Naive B cell (primary cell): ENCODE results near the gene ZBTB21. TPM values are rescaled to one million over a fixed set of nuclear protein-coding genes. Genes with fewer than 3 reads are reported as not detected.

Source experiments
- ATAC-seq, 2 donors: fragments of 150-1000 bp; cut with Tn5 transposase; 2 replicates each; pipeline ENCODE4 v1.10.0; 2021; ENCODE audit warnings: low read depth in 2 of 2, mild to moderate bottlenecking in 2 of 2, moderate library complexity in 2 of 2
- DNase-seq: peaks from one replicate; pipeline ENCODE4 v3.0.0; 2022
- H3K27ac Mint-ChIP-seq, 6 donors: one replicate each; pipeline ENCODE4 v1.8.0; 2020 to 2022; ENCODE audit warnings: mild to moderate bottlenecking in 6 of 6, mixed read lengths in 6 of 6, moderate library complexity in 5 of 6, inconsistent platforms in 2 of 6
- H3K27me3 Mint-ChIP-seq, 3 donors: one replicate each; pipeline ENCODE4 v1.8.0; 2021 to 2022; ENCODE audit warnings: mixed read lengths in 3 of 3, mild to moderate bottlenecking in 1 of 3
- H3K36me3 Mint-ChIP-seq, 2 donors: one replicate each; pipeline ENCODE4 v1.8.0; 2020 to 2022; ENCODE audit warnings: mixed read lengths in 2 of 2, inconsistent platforms in 1 of 2, mild to moderate bottlenecking in 1 of 2
- H3K4me1 Mint-ChIP-seq, 3 donors: one replicate each; pipeline ENCODE4 v1.8.0; 2020 to 2022; ENCODE audit warnings: mixed read lengths in 3 of 3, inconsistent platforms in 1 of 3, mild to moderate bottlenecking in 1 of 3, moderate library complexity in 1 of 3
- H3K4me3 Mint-ChIP-seq, 8 donors: one replicate each; pipeline ENCODE4 v1.8.0; 2020 to 2022; ENCODE audit warnings: mild to moderate bottlenecking in 8 of 8, mixed read lengths in 8 of 8, moderate library complexity in 8 of 8, inconsistent platforms in 2 of 8
- H3K9me3 Mint-ChIP-seq, 7 donors: one replicate each; pipeline ENCODE4 v1.8.0; 2020 to 2022; ENCODE audit warnings: mixed read lengths in 7 of 7, mild to moderate bottlenecking in 5 of 7, inconsistent platforms in 2 of 7, moderate library complexity in 1 of 7
- polyA plus RNA-seq, 6 donors: library from polyadenylated mRNA; unstranded; fragments of 300-500 nt; fragmentation: Illumina TruSeq; gene quantifications; one replicate each; pipeline ENCODE4 v1.2.3, GENCODE V29; 2021; ENCODE audit warnings: low read depth in 6 of 6

Gene ZBTB21
- polyA plus RNA-seq, 6 donors from 2014 or later = 4.9 to 17.1 (median 13.3) TPM

GRCh38 chr21:42022091-42022430, 11.9 kb upstream of the ZBTB21 start:
- Mint-ChIP-seq H3K27me3 (peaks cover 0 to 16% (median 10%) of the 10 kb centered on the region in 3 donors), H3K27ac (no peak overlapping the region)
- ATAC-seq = no peak

DNA sequence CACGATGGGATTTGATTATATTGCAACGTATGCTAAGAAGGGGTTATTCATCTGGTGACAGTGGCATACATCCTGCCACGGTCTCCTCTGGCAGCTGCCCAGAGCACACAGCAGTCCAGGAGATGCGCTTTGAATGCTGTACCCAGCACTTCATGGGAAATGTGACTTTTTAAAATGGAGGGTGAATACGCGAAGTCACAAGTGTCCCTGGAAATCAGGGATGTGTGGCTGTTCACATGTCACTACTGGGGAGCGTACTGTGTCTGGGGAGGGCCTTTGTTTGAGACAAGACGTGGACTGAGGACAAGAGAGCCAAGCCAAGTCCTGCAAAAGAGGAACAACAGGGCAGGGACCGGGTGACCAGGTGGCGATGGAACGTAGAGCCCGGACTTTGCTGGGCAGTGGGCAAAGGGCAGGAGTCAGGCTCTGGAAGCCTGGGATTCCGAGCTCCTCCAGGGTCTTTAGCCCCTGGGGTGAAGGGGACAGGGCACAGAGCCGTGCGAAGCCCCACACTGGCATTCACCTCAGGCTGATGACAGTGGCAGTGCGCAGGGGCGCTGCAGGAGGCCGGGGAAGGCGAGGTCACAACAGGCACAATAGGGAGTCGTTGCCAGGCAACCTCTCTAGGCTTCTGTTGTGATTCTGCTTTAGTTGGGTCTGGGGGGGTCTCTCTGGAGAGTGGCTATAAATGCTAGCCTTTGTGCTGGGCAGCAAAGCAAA, 11.4 kb upstream of the ZBTB21 start:
- no peak for DNase-seq
- no peak for ATAC-seq
- Mint-ChIP-seq H3K27ac (no peak overlapping the region), H3K27me3 (peaks cover 0 to 11% (median 10%) of the 10 kb centered on the region in 3 donors), H3K4me3 (no peak overlapping the region), H3K4me1 (peaks cover 0 to 11% (median 7%) of the 10 kb centered on the region in 3 donors), H3K9me3 (no peaks in the 10 kb centered on the region), H3K36me3 (no peaks in the 10 kb centered on the region)

More at GRCh38 chr21:42022091-42022430, 11.9 kb upstream of the ZBTB21 start:
- H3K9me3 Mint-ChIP-seq = no peaks in the 10 kb centered on the region
- no peak for DNase-seq
- H3K4me3 Mint-ChIP-seq = no peak overlapping the region
- no peaks in the 10 kb centered on the region for H3K36me3 Mint-ChIP-seq
- H3K4me1 Mint-ChIP-seq = peaks cover 3 to 16% (median 12%) of the 10 kb centered on the region in 3 donors

DNA sequence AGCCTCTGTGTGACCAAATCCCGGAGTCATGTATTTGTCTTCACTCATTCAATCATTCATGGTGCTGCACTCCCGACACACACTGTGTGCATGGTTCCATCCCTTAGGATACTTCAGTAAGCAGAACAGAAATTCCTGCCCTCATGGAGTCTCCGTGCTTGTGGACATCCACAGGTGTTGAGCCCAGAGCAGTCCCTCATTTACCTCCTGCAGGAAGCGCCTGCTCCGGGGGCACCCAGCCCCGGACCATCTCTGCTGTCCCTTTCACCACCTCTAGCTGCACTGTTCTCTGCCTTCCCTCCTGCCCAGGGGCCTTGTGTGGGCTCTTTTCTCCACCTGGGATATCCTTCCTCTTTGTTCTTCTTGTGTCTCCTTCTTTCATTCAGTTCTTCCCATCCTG, 9.5 kb upstream of the ZBTB21 start:
- peak overlapping the region in 2 of 6 donors; percentile 21 to 59 for H3K27ac Mint-ChIP-seq
- peak overlapping the region in 1 of 8 donors; percentile 13 for H3K4me3 Mint-ChIP-seq
- H3K36me3 Mint-ChIP-seq = no peaks in the 10 kb centered on the region
- peaks cover 0 to 3% (median 0%) of the 10 kb centered on the region in 7 donors for H3K9me3 Mint-ChIP-seq
- DNase-seq (no peak), ATAC-seq (no peak)
- H3K4me1 Mint-ChIP-seq = peaks cover 0 to 8% (median 6%) of the 10 kb centered on the region in 3 donors
- peaks cover 0 to 10% (median 8%) of the 10 kb centered on the region in 3 donors for H3K27me3 Mint-ChIP-seq

GRCh38 chr21:42019101-42019605, 9.0 kb upstream of the ZBTB21 start:
- H3K27me3 Mint-ChIP-seq = peaks cover 0 to 10% (median 8%) of the 10 kb centered on the region in 3 donors
- no peak for ATAC-seq
- H3K36me3 Mint-ChIP-seq = no peaks in the 10 kb centered on the region
- no peak for DNase-seq
- H3K4me3 Mint-ChIP-seq = no peak overlapping the region
- H3K9me3 Mint-ChIP-seq = peaks cover 0 to 5% (median 0%) of the 10 kb centered on the region in 7 donors
- peaks cover 0 to 8% (median 6%) of the 10 kb centered on the region in 3 donors for H3K4me1 Mint-ChIP-seq
- H3K27ac Mint-ChIP-seq = no peak overlapping the region

DNA sequence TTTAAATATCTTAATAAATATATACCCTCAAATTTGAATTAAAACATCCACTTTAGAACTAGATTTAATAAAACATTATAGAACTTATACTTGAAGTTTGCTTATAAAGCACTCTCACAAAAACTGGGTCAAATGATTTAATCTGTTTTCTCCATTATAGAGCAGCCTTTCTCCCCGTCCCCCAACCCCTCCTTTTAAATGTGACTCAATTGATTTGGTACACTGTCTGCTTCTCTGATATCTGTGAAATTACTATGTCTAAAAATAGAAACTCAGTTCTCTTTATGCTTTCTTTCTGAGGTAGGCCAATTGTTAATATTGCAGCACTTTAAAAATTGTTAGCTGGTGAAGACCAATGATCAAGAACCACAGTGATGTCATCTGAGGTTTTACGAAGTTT, 6.9 kb upstream of the ZBTB21 start:
- Mint-ChIP-seq H3K36me3 (no peaks in the 10 kb centered on the region), H3K4me3 (no peak overlapping the region), H3K27ac (no peak overlapping the region), H3K4me1 (peaks cover 3 to 8% (median 6%) of the 10 kb centered on the region in 3 donors), H3K27me3 (peaks cover 0 to 10% (median 8%) of the 10 kb centered on the region in 3 donors), H3K9me3 (peaks cover 0 to 5% (median 0%) of the 10 kb centered on the region in 7 donors)
- DNase-seq (no peak), ATAC-seq (no peak)

DNA sequence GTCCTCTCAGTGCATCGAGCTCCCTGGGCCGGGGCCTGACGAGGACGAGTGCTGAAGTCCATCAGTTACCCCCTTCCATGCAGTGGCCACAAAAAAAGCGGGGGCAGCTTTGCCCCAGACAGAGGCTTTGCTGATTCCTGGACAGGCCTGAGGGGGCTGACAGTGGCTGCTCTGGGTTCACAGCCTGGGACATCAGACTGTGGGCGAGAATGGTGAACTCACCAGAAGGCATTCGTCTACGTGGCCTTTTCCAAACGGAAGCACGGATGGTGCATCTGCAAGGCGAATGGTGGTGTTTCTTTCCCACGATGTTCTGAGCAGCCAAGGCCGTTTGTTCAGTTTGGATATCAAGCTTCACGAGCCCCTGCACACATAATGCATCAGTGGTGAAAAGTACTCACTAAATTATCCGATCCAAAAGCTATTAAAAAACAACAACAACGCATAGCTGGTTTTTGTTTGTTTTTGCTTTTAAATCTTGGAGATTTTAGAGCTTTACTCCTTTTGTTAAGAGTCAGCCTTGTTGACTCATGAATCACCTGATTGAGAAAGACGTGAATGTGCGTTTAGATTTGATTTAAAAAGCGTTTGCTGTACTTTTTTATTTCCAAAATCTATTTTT, 6.3 kb upstream of the ZBTB21 start:
- ATAC-seq (no peak), DNase-seq (no peak)
- Mint-ChIP-seq H3K9me3 (peaks cover 0 to 5% (median 0%) of the 10 kb centered on the region in 7 donors), H3K27me3 (peaks cover 0 to 10% (median 8%) of the 10 kb centered on the region in 3 donors), H3K36me3 (no peaks in the 10 kb centered on the region), H3K4me1 (peaks cover 8 to 9% (median 8%) of the 10 kb centered on the region in 3 donors), H3K27ac (no peak overlapping the region), H3K4me3 (no peak overlapping the region)

GRCh38 chr21:42013931-42014330, 3.8 kb upstream of the ZBTB21 start:
- H3K27ac Mint-ChIP-seq = no peak overlapping the region
- no peak for ATAC-seq
- peaks cover 0 to 5% (median 0%) of the 10 kb centered on the region in 3 donors for H3K27me3 Mint-ChIP-seq
- no peak for DNase-seq
- H3K36me3 Mint-ChIP-seq = no peaks in the 10 kb centered on the region
- peaks cover 0 to 5% (median 2%) of the 10 kb centered on the region in 7 donors for H3K9me3 Mint-ChIP-seq
- peaks cover 7 to 15% (median 7%) of the 10 kb centered on the region in 3 donors for H3K4me1 Mint-ChIP-seq
- peak overlapping the region in 1 of 8 donors; percentile 89 for H3K4me3 Mint-ChIP-seq

DNA sequence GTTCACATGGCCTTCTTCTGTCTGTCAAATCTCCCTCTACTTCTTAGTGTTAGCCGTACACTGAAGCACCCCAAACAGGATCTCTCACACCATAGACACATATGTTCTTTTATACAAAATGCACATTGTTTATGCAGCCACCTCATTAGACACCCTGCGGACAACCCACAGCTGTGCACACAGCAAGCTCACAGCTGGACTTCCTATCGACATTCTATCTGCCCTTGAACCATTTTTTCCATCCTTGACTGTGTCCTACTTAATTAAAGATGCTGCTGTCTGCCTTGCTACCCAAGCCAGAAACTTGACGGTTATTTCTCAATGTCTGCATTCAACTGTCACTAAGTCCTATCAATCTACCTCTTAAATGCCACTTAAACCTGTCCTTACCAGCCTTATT, 3.2 kb upstream of the ZBTB21 start:
- ATAC-seq = no peak
- H3K27me3 Mint-ChIP-seq = peaks cover 0 to 5% (median 0%) of the 10 kb centered on the region in 3 donors
- no peak for DNase-seq
- peak overlapping the region in 2 of 6 donors; percentile 21 to 65 for H3K27ac Mint-ChIP-seq
- peak overlapping the region in 1 of 8 donors; percentile 89 for H3K4me3 Mint-ChIP-seq
- H3K9me3 Mint-ChIP-seq = peaks cover 0 to 5% (median 2%) of the 10 kb centered on the region in 7 donors
- H3K36me3 Mint-ChIP-seq = no peaks in the 10 kb centered on the region
- peaks cover 8 to 19% (median 10%) of the 10 kb centered on the region in 3 donors for H3K4me1 Mint-ChIP-seq

GRCh38 chr21:42012763-42013329, 2.7 kb upstream of the ZBTB21 start:
- DNase-seq = no peak
- no peak for ATAC-seq

DNA sequence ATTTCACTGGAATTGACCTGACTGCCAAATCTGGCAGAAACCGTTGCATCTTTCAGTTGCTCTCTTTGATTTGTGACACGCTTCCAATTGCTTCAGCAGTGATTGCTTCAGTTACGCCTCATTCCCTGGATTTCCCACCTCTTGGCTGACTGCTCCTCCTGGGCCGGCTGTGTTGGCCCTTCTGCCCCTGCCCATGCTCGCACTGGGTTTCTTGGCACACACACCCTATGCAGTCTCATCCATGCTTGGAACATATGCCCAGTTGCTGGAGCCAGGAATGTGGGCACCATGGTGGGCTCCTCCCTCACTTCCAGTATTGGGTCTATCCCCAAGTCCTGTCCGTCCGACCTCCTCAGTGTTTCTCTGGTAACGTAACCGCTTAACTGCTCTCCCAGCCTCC, 2.2 kb upstream of the ZBTB21 start:
- Mint-ChIP-seq H3K4me1 (peaks cover 15 to 25% (median 16%) of the 10 kb centered on the region in 3 donors), H3K4me3 (peak overlapping the region in 7 of 8 donors; percentile 20 to 89 (median 75)), H3K9me3 (peaks cover 0 to 5% (median 2%) of the 10 kb centered on the region in 7 donors), H3K27ac (no peak overlapping the region), H3K36me3 (no peaks in the 10 kb centered on the region), H3K27me3 (peaks cover 0 to 5% (median 0%) of the 10 kb centered on the region in 3 donors)
- ATAC-seq (no peak), DNase-seq (no peak)

More at GRCh38 chr21:42012763-42013329, 2.7 kb upstream of the ZBTB21 start:
- Mint-ChIP-seq H3K9me3 (peaks cover 0 to 5% (median 2%) of the 10 kb centered on the region in 7 donors), H3K27me3 (peaks cover 0 to 5% (median 0%) of the 10 kb centered on the region in 3 donors), H3K4me3 (peak overlapping the region in 6 of 8 donors; percentile 20 to 89 (median 80)), H3K27ac (peak overlapping the region in 2 of 6 donors; percentile 24 to 65), H3K4me1 (peaks cover 10 to 20% (median 11%) of the 10 kb centered on the region in 3 donors), H3K36me3 (no peaks in the 10 kb centered on the region)

GRCh38 chr21:42010507-42011495, 641 bp upstream of the ZBTB21 start:
- no peak for DNase-seq
- H3K36me3 Mint-ChIP-seq = no peaks in the 10 kb centered on the region

More at GRCh38 chr21:42010507-42011495, 641 bp upstream of the ZBTB21 start:
- peak; percentile 4 to 5 for ATAC-seq
- Mint-ChIP-seq H3K27me3 (peaks cover 0 to 5% (median 0%) of the 10 kb centered on the region in 3 donors), H3K27ac (peak overlapping the region; percentile 44 to 97 (median 82)), H3K4me1 (peaks cover 18 to 27% (median 21%) of the 10 kb centered on the region in 3 donors), H3K9me3 (peaks cover 0 to 5% (median 2%) of the 10 kb centered on the region in 7 donors), H3K4me3 (peak overlapping the region; percentile 84 to 100 (median 91))
